Right cardiac atrium (tissue), 5 donors: ENCODE data around the gene MTX1. TPM values are rescaled to one million over a fixed set of nuclear protein-coding genes. Genes with fewer than 3 reads are reported as not detected.

ENCODE experiments used
- polyA plus RNA-seq: library from polyadenylated mRNA; stranded (reverse); fragments of 200-250 nt; gene quantifications from one replicate; pipeline ENCODE4 v1.2.3, GENCODE V29; 2013
- total RNA-seq, 4 donors: library from RNA; stranded (reverse); fragmentation: NEBNext Ultra II Directional; extraction: Animal tissue kit (Norgen Biotek cat#: 25700); gene quantifications; one replicate each; pipeline ENCODE4 v1.2.1, GENCODE V29; 2021
- donor health status: healthy with polysubstance abuse.
- donor health status: DM: no; HTN: yes; CAD: no.
- donor health status: DM: no; HTN: no; CAD: no.
- donor health status: DM: no; HTN: yes; CAD: no; lungs with severe emphysema.
- donor health status: DM: yes; HTN: yes; CAD: no.

The MTX1 gene
- total and polyA plus RNA-seq, 5 donors = 20.1 to 31.9 (median 21.2) TPM

Other genes starting within 250 kb of the MTX1 start
- gene PYGO2, start 246.9 kb upstream of the MTX1 start, total RNA-seq = 10 to 100 TPM; 14.6 to 22.0 (median 18.6) TPM
- gene PYGO2, start 246.9 kb upstream of the MTX1 start, polyA plus RNA-seq = 14.3 TPM
- 10 to 100 TPM; 63.2 to 81.7 (median 71.4) TPM for gene SHC1, start 237.9 kb upstream of the MTX1 start, total RNA-seq
- 37.9 TPM for gene SHC1, start 237.9 kb upstream of the MTX1 start, polyA plus RNA-seq
- gene CKS1B, start 234.0 kb upstream of the MTX1 start, total RNA-seq = 10 to 100 TPM; 19.9 to 28.1 (median 23.4) TPM
- 28.9 TPM for gene CKS1B, start 234.0 kb upstream of the MTX1 start, polyA plus RNA-seq
- gene FLAD1, start 225.4 kb upstream of the MTX1 start, total RNA-seq = 10 to 100 TPM; 22.8 to 32.7 (median 25.2) TPM
- gene FLAD1, start 225.4 kb upstream of the MTX1 start, polyA plus RNA-seq = 25.3 TPM
- gene LENEP, start 215.1 kb upstream of the MTX1 start, total RNA-seq = not detected
- gene LENEP, start 215.1 kb upstream of the MTX1 start, polyA plus RNA-seq = not detected
- 10 to 100 TPM; 40.3 to 66.6 (median 52.7) TPM for gene ZBTB7B, start 205.9 kb upstream of the MTX1 start, total RNA-seq
- 41.7 TPM for gene ZBTB7B, start 205.9 kb upstream of the MTX1 start, polyA plus RNA-seq
- gene DCST2, start 174.9 kb upstream of the MTX1 start, total RNA-seq = under 1 TPM in 3 of 4 donors, not detected in 1; 0.25 to 0.33 (median 0.32) TPM
- gene DCST2, start 174.9 kb upstream of the MTX1 start, polyA plus RNA-seq = 0.23 TPM
- gene DCST1, start 174.9 kb upstream of the MTX1 start, total RNA-seq = not detected
- gene DCST1, start 174.9 kb upstream of the MTX1 start, polyA plus RNA-seq = not detected
- gene ADAM15, start 157.4 kb upstream of the MTX1 start, total RNA-seq = 100 to 1,000 TPM in 1 of 4 donors, 10 to 100 TPM in 3; 51.2 to 106 (median 63.6) TPM
- 68.4 TPM for gene ADAM15, start 157.4 kb upstream of the MTX1 start, polyA plus RNA-seq
- 1 to 10 TPM; 3.3 to 4.2 (median 3.7) TPM for gene EFNA4, start 145.0 kb upstream of the MTX1 start, total RNA-seq
- 3.0 TPM for gene EFNA4, start 145.0 kb upstream of the MTX1 start, polyA plus RNA-seq
- gene EFNA3, start 129.9 kb upstream of the MTX1 start, total RNA-seq = 1 to 10 TPM in 3 of 4 donors, under 1 TPM in 1; 0.78 to 1.9 (median 1.2) TPM
- 1.1 TPM for gene EFNA3, start 129.9 kb upstream of the MTX1 start, polyA plus RNA-seq
- 10 to 100 TPM; 25.4 to 41.4 (median 36.4) TPM for gene EFNA1, start 80.8 kb upstream of the MTX1 start, total RNA-seq
- gene EFNA1, start 80.8 kb upstream of the MTX1 start, polyA plus RNA-seq = 28.8 TPM
- 10 to 100 TPM in 2 of 4 donors, 1 to 10 TPM in 2; 8.1 to 10.1 (median 9.3) TPM for gene SLC50A1, start 72.8 kb upstream of the MTX1 start, total RNA-seq
- gene SLC50A1, start 72.8 kb upstream of the MTX1 start, polyA plus RNA-seq = 13.6 TPM
- 10 to 100 TPM; 71.2 to 81.6 (median 74.6) TPM for gene DPM3, start 68.2 kb upstream of the MTX1 start, total RNA-seq
- 186 TPM for gene DPM3, start 68.2 kb upstream of the MTX1 start, polyA plus RNA-seq
- gene KRTCAP2, start 35.4 kb upstream of the MTX1 start, total RNA-seq = 100 to 1,000 TPM; 122 to 150 (median 130) TPM
- gene KRTCAP2, start 35.4 kb upstream of the MTX1 start, polyA plus RNA-seq = 217 TPM
- gene TRIM46, start 34.8 kb upstream of the MTX1 start, total RNA-seq = under 1 TPM; 0.17 to 0.37 (median 0.26) TPM
- gene TRIM46, start 34.8 kb upstream of the MTX1 start, polyA plus RNA-seq = 0.18 TPM
- gene THBS3, start 798 bp upstream of the MTX1 start, total RNA-seq = 10 to 100 TPM; 16.5 to 33.4 (median 20.1) TPM
- 19.6 TPM for gene THBS3, start 798 bp upstream of the MTX1 start, polyA plus RNA-seq
- 10 to 100 TPM; 14.2 to 22.3 (median 15.8) TPM for gene ENTREP3, start 46.8 kb downstream of the MTX1 start, total RNA-seq
- 9.4 TPM for gene ENTREP3, start 46.8 kb downstream of the MTX1 start, polyA plus RNA-seq
- 10 to 100 TPM; 50.3 to 65.2 (median 54.9) TPM for gene SCAMP3, start 53.7 kb downstream of the MTX1 start, total RNA-seq
- 59.3 TPM for gene SCAMP3, start 53.7 kb downstream of the MTX1 start, polyA plus RNA-seq
- 10 to 100 TPM; 19.4 to 26.2 (median 22.5) TPM for gene CLK2, start 64.8 kb downstream of the MTX1 start, total RNA-seq
- 21.8 TPM for gene CLK2, start 64.8 kb downstream of the MTX1 start, polyA plus RNA-seq
- gene HCN3, start 68.8 kb downstream of the MTX1 start, total RNA-seq = 1 to 10 TPM in 2 of 4 donors, under 1 TPM in 2; 0.92 to 1.4 (median 1.1) TPM
- 0.77 TPM for gene HCN3, start 68.8 kb downstream of the MTX1 start, polyA plus RNA-seq
- gene PKLR, start 92.7 kb downstream of the MTX1 start, total RNA-seq = not detected
- not detected for gene PKLR, start 92.7 kb downstream of the MTX1 start, polyA plus RNA-seq
- gene FDPS, start 100.2 kb downstream of the MTX1 start, total RNA-seq = 100 to 1,000 TPM in 2 of 4 donors, 10 to 100 TPM in 2; 78.9 to 113 (median 99.1) TPM
- gene FDPS, start 100.2 kb downstream of the MTX1 start, polyA plus RNA-seq = 103 TPM
- gene RUSC1, start 112.2 kb downstream of the MTX1 start, total RNA-seq = 10 to 100 TPM; 20.8 to 29.7 (median 24.5) TPM
- 23.2 TPM for gene RUSC1, start 112.2 kb downstream of the MTX1 start, polyA plus RNA-seq